IMR-90 (cell line): ENCODE results near the gene CD6. TPM values are rescaled to one million over a fixed set of nuclear protein-coding genes. Genes with fewer than 3 reads are reported as not detected.

Experiments
- ATAC-seq: fragments of 200-7000 bp; cut with Tn5 transposase; 2 replicates; pipeline ENCODE4 v1.9.1; 2020; ENCODE audit warnings: low read depth, mild to moderate bottlenecking, moderate library complexity
- BruUV-seq: library from RNA; stranded (reverse); fragments of 400-500 nt; replicated peaks from 2 replicates; lab custom pipeline; 2021; lab: Mats Ljungman, UMichigan
- CTCF ChIA-PET: fragments of 300-600 bp; formaldehyde crosslinking; extraction: SDS; loops from one replicate; lab custom pipeline; 2021; ENCODE audit warnings: antibody characterized with exemption; lab: Yijun Ruan, JAX
- POLR2A ChIA-PET: fragments of 300-600 bp; sonication (Branson Sonifier 250); formaldehyde crosslinking; loops from one replicate; lab custom pipeline; 2022; ENCODE audit warnings: antibody characterized with exemption; ENCODE audit not compliant: unreplicated experiment; lab: Charles Lee
- DNase-seq: peaks from one replicate; pipeline ENCODE4 v3.0.0; 2013
- H2AFZ ChIP-seq: replicated peaks from 2 replicates; pipeline ENCODE3; 2013; ENCODE audit warnings: low read length, mild to moderate bottlenecking; ENCODE audit not compliant: poor library complexity
- H2AK5ac ChIP-seq: 2 replicates; pipeline ENCODE4 v1.6.1; 2013; ENCODE audit warnings: low read depth, low read length, inconsistent platforms
- H2AK9ac ChIP-seq: replicated peaks from 2 replicates; pipeline ENCODE3; 2013; ENCODE audit warnings: mild to moderate bottlenecking, low read depth, low read length, moderate library complexity; ENCODE audit not compliant: poor library complexity
- H2BK120ac ChIP-seq: 2 replicates; pipeline ENCODE4 v1.6.1; 2013; ENCODE audit warnings: low read depth, low read length, inconsistent platforms
- H2BK15ac ChIP-seq: 3 replicates; pipeline ENCODE4 v1.6.1; 2013; ENCODE audit warnings: low read depth, low read length, inconsistent platforms
- H2BK20ac ChIP-seq: 2 replicates; pipeline ENCODE4 v1.6.1; 2013; ENCODE audit warnings: low read depth, mild to moderate bottlenecking, inconsistent platforms, low read length, moderate library complexity
- H2BK5ac ChIP-seq: 2 replicates; pipeline ENCODE4 v1.6.1; 2013; ENCODE audit warnings: mild to moderate bottlenecking, low read depth, low read length, inconsistent platforms; ENCODE audit not compliant: poor library complexity, severe bottlenecking
- H3K14ac ChIP-seq: replicated peaks from 2 replicates; pipeline ENCODE4 v1.6.1; 2013; ENCODE audit warnings: low read depth, low read length, inconsistent platforms
- H3K18ac ChIP-seq: 2 replicates; pipeline ENCODE4 v1.6.1; 2013; ENCODE audit warnings: low read depth, low read length, control low read depth
- H3K23ac ChIP-seq: 2 replicates; pipeline ENCODE4 v1.6.1; 2013; ENCODE audit warnings: low read depth, low read length, inconsistent platforms
- H3K27ac ChIP-seq: 2 replicates; pipeline ENCODE4 v1.5.1; 2013; ENCODE audit warnings: mild to moderate bottlenecking, control low read depth, low read length; ENCODE audit not compliant: insufficient read depth
- H3K27me3 ChIP-seq: 2 replicates; pipeline ENCODE4 v1.6.1; 2013; ENCODE audit warnings: low read length; ENCODE audit not compliant: control insufficient read depth, insufficient read depth
- H3K36me3 ChIP-seq: 2 replicates; pipeline ENCODE4 v1.6.1; 2013; ENCODE audit warnings: low read length, mixed read lengths; ENCODE audit not compliant: control insufficient read depth, insufficient read depth
- H3K4ac ChIP-seq: 2 replicates; pipeline ENCODE4 v1.6.1; 2013; ENCODE audit warnings: low read depth, low read length, inconsistent platforms
- H3K4me1 ChIP-seq: 2 replicates; pipeline ENCODE4 v1.6.1; 2013; ENCODE audit warnings: low read length, mixed read lengths; ENCODE audit not compliant: control insufficient read depth, insufficient read depth
- H3K4me2 ChIP-seq: 2 replicates; pipeline ENCODE4 v1.6.1; 2013; ENCODE audit warnings: low read depth, mild to moderate bottlenecking, control low read depth, low read length, moderate library complexity
- H3K4me3 ChIP-seq: 2 replicates; pipeline ENCODE4 v1.5.1; 2013; ENCODE audit warnings: low read depth, mild to moderate bottlenecking, control low read depth, low read length, moderate library complexity; ENCODE audit not compliant: insufficient read depth
- H3K56ac ChIP-seq: 2 replicates; pipeline ENCODE4 v1.6.1; 2013; ENCODE audit warnings: low read length, inconsistent platforms; ENCODE audit not compliant: insufficient read depth; ENCODE audit errors: extremely low read depth
- H3K79me1 ChIP-seq, 2 experiments: 2 replicates each; pipeline ENCODE4 v1.6.1; 2013; ENCODE audit warnings: low read length in 2 of 2, inconsistent platforms in 1 of 2, low read depth in 1 of 2
- H3K9ac ChIP-seq: 2 replicates; pipeline ENCODE4 v1.6.1; 2013; ENCODE audit warnings: low read depth, low read length, control low read depth
- H3K9me1 ChIP-seq: 2 replicates; pipeline ENCODE4 v1.6.1; 2013; ENCODE audit warnings: low read length, inconsistent platforms; ENCODE audit not compliant: insufficient read depth
- H3K9me3 ChIP-seq: 2 replicates; pipeline ENCODE4 v1.6.1; 2013; ENCODE audit warnings: low read length; ENCODE audit not compliant: control insufficient read depth, insufficient read depth
- H4K20me1 ChIP-seq: 2 replicates; pipeline ENCODE4 v1.6.1; 2013; ENCODE audit warnings: low read length, inconsistent platforms; ENCODE audit not compliant: insufficient read depth
- H4K5ac ChIP-seq: 2 replicates; pipeline ENCODE4 v1.6.1; 2013; ENCODE audit warnings: mild to moderate bottlenecking, low read depth, low read length, control low read depth
- H4K8ac ChIP-seq, 2 experiments: 2 replicates each; pipeline ENCODE4 v1.6.1; 2013; ENCODE audit warnings: low read depth in 2 of 2, low read length in 2 of 2, control low read depth in 1 of 2, inconsistent platforms in 1 of 2
- H4K91ac ChIP-seq: 2 replicates; pipeline ENCODE4 v1.6.1; 2013; ENCODE audit warnings: low read depth, low read length, inconsistent platforms; ENCODE audit not compliant: insufficient read depth
- BHLHE40 ChIP-seq: fragments of 150-350 bp; IDR thresholded peaks from 2 replicates; pipeline ENCODE4 v1.6.1; 2016; ENCODE audit warnings: mild to moderate bottlenecking, low read depth, low read length
- CEBPB ChIP-seq: IDR thresholded peaks from 2 replicates; pipeline ENCODE4 v1.6.1; 2012; ENCODE audit warnings: low read depth, low read length, improper control_type of control experiment
- CHD1 ChIP-seq: IDR thresholded peaks from 2 replicates; pipeline ENCODE4 v1.6.1; 2012; ENCODE audit warnings: low read depth, low read length, improper control_type of control experiment
- ELK1 ChIP-seq: fragments of 150-350 bp; IDR thresholded peaks from 2 replicates; pipeline ENCODE4 v1.6.1; 2016; ENCODE audit warnings: low read depth, mild to moderate bottlenecking, low read length, moderate library complexity, borderline replicate concordance
- FOS ChIP-seq: fragments of 150-350 bp; IDR thresholded peaks from 2 replicates; pipeline ENCODE4 v1.6.1; 2016; ENCODE audit warnings: low read depth, low read length
- MAFK ChIP-seq: IDR thresholded peaks from 2 replicates; pipeline ENCODE4 v1.6.1; 2012; ENCODE audit warnings: low read depth, low read length, improper control_type of control experiment
- MAZ ChIP-seq: IDR thresholded peaks from 2 replicates; pipeline ENCODE4 v1.6.1; 2012; ENCODE audit warnings: low read depth, mild to moderate bottlenecking, low read length, improper control_type of control experiment, moderate library complexity, borderline replicate concordance
- MXI1 ChIP-seq: IDR thresholded peaks from 2 replicates; pipeline ENCODE4 v1.6.1; 2012; ENCODE audit warnings: low read depth, mild to moderate bottlenecking, low read length, moderate library complexity, borderline replicate concordance
- NFE2L2 ChIP-seq: fragments of 150-350 bp; IDR thresholded peaks from 2 replicates; pipeline ENCODE4 v1.6.1; 2016; ENCODE audit warnings: low read depth, mild to moderate bottlenecking, low read length
- POLR2A ChIP-seq: IDR thresholded peaks from 2 replicates; pipeline ENCODE4 v1.6.1; 2012; ENCODE audit warnings: mild to moderate bottlenecking, low read depth, low read length
- RAD21 ChIP-seq: IDR thresholded peaks from 2 replicates; pipeline ENCODE4 v1.6.1; 2012; ENCODE audit warnings: low read length, improper control_type of control experiment
- RCOR1 ChIP-seq: IDR thresholded peaks from 2 replicates; pipeline ENCODE4 v1.6.1; 2012; ENCODE audit warnings: mild to moderate bottlenecking, low read length, improper control_type of control experiment; ENCODE audit not compliant: insufficient replicate concordance
- RFX5 ChIP-seq: IDR thresholded peaks from 2 replicates; pipeline ENCODE4 v1.8.0; 2012; ENCODE audit warnings: low read depth, mild to moderate bottlenecking, low read length, moderate library complexity
- SMC3 ChIP-seq: fragments of 150-350 bp; IDR thresholded peaks from 2 replicates; pipeline ENCODE4 v1.6.1; 2016; ENCODE audit warnings: low read depth, mild to moderate bottlenecking, antibody characterized with exemption, low read length, moderate library complexity
- USF2 ChIP-seq: fragments of 150-350 bp; IDR thresholded peaks from 2 replicates; pipeline ENCODE4 v1.6.1; 2017; ENCODE audit warnings: mild to moderate bottlenecking, antibody characterized with exemption, low read length, low read depth
- WGBS, 2 experiments: methylation state at CpG; one replicate each; pipeline versions ENCODE4 v1.1.5 to v1.1.7; 2013; ENCODE audit warnings: missing lambda C conversion rate in 2 of 2; ENCODE audit not compliant: insufficient read length in 1 of 2; ENCODE audit errors: extremely low coverage in 2 of 2; 5-methylcytosine and 5-hydroxymethylcytosine counted together
- dilution Hi-C: fragments of 300-500 bp; cut with HindIII; formaldehyde crosslinking; loops from one replicate; pipeline ENCODE4 v1.14.3; 2018; ENCODE audit warnings: low sequenced_read_pairs; ENCODE audit not compliant: unreplicated experiment
- in situ Hi-C: fragments of 300-500 bp; cut with MboI; formaldehyde crosslinking; loops from 3 replicates; pipeline ENCODE4 v1.14.3; 2019; ENCODE audit warnings: low sequenced_read_pairs, inconsistent platforms, mixed read lengths
- intact Hi-C: fragments of 100-400 bp; cut with micrococcal nuclease; formaldehyde crosslinking; loops from 2 replicates; pipeline ENCODE4 v1.10.0; 2022
- polyA plus RNA-seq, 3 experiments: library from polyadenylated mRNA; depleted of rRNA; stranded (reverse); fragments of >200 nt; gene quantifications; 2 replicates each; pipeline ENCODE4 v1.2.3, GENCODE V29; 2012; ENCODE audit warnings: low replicate concordance in 1 of 3
- total RNA-seq: library from RNA; depleted of rRNA; stranded (reverse); fragments of >200 nt; gene quantifications from 2 replicates; pipeline ENCODE4 v1.2.3, GENCODE V29; 2012
- TF ChIP-seq, protein P1 (sequence below): conservative IDR thresholded peaks from 2 replicates; pipeline ENCODE4 v1.5.1; 2012; ENCODE audit warnings: mild to moderate bottlenecking, low read depth, low read length, improper control_type of control experiment

CD6 gene
- total and polyA plus RNA-seq, 2 of the 4 experiments (the other 2 are of a cell fraction) = not detected

DNA sequence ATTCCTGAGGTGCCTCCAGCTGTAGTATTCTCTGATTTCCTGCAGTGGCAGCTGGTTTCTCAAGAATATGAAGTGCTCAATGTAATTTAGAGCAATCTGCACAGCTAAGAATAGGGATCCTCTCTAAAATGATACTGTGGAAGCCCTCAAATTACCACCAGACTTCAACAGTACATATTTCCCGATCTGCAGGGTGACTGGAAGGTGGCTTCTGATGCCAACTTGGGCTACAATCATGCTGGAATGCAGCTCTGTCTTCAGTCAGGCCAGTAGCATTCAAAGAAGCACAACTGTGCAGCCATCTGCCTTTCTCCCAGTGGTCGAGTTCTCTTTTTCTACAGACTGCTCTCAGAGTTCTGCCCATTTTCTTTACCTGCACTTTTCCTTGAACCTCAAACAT lies 75.4 kb downstream of the CD6 start:
- Histone ChIP-seq H3K9me3 (no peaks in the 10 kb centered on the region), H3K9ac (no peak overlapping the region), H2AK5ac (no peak overlapping the region), H3K18ac (no peak overlapping the region), H3K9me1 (no peaks in the 10 kb centered on the region), H4K8ac (no peak overlapping the region), H2AFZ (no peak overlapping the region), H3K36me3 (no peaks in the 10 kb centered on the region), H2BK120ac (no peak overlapping the region), H2AK9ac (no peak overlapping the region), H3K27me3 (peaks cover 36% of the 10 kb centered on the region), H3K4me2 (no peak overlapping the region), H2BK5ac (no peak overlapping the region), H3K23ac (no peak overlapping the region), H4K91ac (no peak overlapping the region), H2BK20ac (no peak overlapping the region), H3K14ac (no peak overlapping the region), H4K5ac (no peak overlapping the region), H3K27ac (no peak overlapping the region), H3K4ac (no peak overlapping the region), H3K4me1 (no peaks in the 10 kb centered on the region), H2BK15ac (no peak overlapping the region), H3K56ac (no peak overlapping the region), H3K79me1 (no peaks in the 10 kb centered on the region), H4K20me1 (no peaks in the 10 kb centered on the region), H3K4me3 (no peak overlapping the region)
- 30% methylated on average over 1 of the region's 2 CpGs; no CpG with 5 or more reads in 1 of the 2 experiments for WGBS, 2 experiments
- ChIA-PET CTCF (no interaction called here), POLR2A (no interaction called here)
- in situ Hi-C loops (no loop called here), dilution Hi-C loops (no loop called here), intact Hi-C loops (no loop called here)
- ATAC-seq (no peak), DNase-seq (no peak)
- TF ChIP-seq NFE2L2 (no peak), MAZ (no peak), RAD21 (no peak), CEBPB (no peak), RCOR1 (no peak), CHD1 (no peak), ELK1 (no peak), MXI1 (no peak), USF2 (no peak), BHLHE40 (no peak), RFX5 (no peak), POLR2A (no peak), FOS (no peak), SMC3 (no peak), MAFK (no peak)
- TF ChIP-seq, protein P1, sequence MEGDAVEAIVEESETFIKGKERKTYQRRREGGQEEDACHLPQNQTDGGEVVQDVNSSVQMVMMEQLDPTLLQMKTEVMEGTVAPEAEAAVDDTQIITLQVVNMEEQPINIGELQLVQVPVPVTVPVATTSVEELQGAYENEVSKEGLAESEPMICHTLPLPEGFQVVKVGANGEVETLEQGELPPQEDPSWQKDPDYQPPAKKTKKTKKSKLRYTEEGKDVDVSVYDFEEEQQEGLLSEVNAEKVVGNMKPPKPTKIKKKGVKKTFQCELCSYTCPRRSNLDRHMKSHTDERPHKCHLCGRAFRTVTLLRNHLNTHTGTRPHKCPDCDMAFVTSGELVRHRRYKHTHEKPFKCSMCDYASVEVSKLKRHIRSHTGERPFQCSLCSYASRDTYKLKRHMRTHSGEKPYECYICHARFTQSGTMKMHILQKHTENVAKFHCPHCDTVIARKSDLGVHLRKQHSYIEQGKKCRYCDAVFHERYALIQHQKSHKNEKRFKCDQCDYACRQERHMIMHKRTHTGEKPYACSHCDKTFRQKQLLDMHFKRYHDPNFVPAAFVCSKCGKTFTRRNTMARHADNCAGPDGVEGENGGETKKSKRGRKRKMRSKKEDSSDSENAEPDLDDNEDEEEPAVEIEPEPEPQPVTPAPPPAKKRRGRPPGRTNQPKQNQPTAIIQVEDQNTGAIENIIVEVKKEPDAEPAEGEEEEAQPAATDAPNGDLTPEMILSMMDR = no peak
- no TSS peak for BruUV-seq
